Measurements from ENCODE around the gene GOLGA6A.
"Not testable (repeated sequence)": the region's sequence is repeated elsewhere in the genome, so short reads cannot be mapped to it uniquely, and the experiment has no call there.

GOLGA6A gene

DNA sequence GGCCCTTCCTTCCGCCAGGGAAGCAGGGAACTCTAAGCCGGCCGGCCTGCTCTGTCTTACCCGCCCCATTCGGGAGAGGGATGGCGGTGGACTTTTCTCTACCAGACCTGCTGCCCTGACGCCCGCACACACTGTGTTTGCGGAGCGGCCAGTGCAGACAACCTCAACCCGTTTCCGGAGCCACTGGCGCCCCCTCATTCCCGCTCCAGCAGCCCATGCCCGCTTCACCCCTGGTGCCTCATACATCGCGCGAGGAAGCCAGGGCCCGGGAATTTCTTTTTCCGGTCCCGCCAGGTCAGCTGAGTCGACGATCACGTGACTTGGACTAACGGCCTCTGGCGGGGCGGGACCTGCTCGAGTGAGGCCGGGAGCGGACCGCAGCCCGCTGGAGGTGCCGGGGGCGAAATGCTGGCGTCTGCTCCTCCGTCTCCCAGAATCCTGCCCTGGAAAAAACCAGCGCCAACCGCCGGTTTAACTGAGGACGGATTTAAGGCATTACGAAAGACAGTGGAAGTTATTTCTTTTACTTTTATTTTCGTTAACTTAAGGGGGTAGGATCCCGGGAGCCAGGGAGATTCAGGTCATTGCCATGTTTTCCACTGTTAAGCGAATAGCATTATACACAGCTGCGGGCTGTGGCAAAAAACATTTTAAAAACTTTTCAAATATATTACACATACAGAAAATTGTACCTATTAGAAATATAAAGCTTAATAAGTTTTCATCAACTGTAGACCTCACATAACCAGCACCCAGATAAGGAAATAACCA, 17.8 kb upstream of the GOLGA6A start:
- peak; percentile 43 for DNase-seq

DNA sequence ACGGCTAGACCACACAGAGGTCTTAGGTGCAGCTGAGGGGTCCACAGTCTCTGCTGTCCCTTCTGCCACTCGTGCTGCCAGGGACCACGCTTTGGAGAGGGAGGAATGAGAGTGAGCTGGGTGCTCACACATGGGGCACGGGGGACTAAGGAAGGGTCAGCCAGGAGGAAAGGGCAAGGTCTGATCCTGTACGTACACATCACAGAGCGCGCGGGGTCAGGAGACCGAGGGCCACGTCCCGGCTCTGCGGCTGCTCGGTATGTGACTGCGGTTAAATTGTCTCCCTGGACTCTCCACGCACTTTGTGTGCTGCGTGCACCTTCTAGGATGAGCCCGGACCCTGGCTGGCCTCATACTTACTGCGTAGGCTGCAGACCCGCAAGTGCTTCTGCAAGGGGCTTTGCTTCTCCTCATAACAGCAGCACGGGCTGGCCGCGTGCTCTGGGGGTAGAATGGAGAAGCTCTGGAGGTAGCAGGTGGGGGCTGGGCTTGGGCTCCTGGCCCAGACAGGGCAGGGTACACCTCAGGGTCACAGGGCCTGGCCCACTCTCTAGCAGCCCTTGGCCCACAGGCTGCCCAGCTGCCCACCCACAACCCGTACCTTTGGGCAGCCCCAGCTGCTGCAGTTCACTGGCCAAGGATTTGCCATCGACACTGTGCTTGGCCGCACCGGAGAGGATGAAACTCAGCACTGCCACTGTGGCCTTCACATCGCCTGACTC, 14.6 kb upstream of the GOLGA6A start:
- DNase-seq = not testable (repeated sequence)

DNA sequence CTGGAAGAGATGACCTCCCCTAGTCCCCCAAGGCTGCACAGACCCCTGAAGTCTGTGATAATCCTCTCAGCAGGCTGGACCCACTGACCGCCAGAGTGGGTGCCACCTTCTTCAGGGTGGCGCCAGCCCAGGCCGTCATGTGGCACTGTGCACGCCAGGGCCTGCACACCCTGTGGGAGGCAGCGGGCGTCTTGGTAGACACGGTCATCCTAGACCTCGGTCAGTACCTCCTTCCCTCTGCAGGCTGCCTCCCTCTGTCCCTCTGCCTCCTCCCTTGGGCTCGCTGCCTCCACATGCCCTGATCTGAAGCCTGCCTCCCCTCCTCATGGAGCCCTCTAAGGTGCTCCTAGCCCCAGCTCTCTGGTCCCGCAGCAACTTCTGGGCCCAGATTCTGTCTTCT, 13.3 kb upstream of the GOLGA6A start:
- DNase-seq = not testable (repeated sequence)

- not testable (repeated sequence) for DNase-seq
These were observed 12.2 kb upstream of the GOLGA6A start for GRCh38 chr15:74094567-74094966.

- DNase-seq = not testable (repeated sequence)
These were observed 6.6 kb downstream of the GOLGA6A start for GRCh38 chr15:74075781-74076180.

GRCh38 chr15:74072614-74073337, 9.6 kb downstream of the GOLGA6A start:
- peak; percentile 51 for DNase-seq

- not testable (repeated sequence) for DNase-seq
These were observed 10.2 kb downstream of the GOLGA6A start for GRCh38 chr15:74072132-74072531.

DNA sequence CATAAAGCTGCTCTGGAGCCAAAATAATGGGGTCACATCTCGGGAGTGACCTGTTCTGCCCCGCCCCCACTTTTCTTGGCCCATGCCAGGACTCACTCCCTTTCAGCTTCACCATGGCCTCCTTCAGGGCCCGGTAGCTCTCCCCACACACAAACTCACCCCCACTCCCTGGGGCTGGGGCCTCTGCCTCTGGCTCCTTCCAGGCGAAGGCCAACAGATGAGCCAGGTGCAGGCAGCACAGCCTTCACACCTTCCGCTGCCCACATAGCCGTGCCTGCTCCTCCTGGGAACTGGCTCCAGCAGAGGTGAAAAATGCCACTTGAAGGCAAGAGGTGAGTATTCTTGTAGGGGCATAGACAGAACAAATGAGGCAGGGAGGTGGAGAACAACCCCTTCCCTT, 10.7 kb downstream of the GOLGA6A start:
- DNase-seq = not testable (repeated sequence)

DNA sequence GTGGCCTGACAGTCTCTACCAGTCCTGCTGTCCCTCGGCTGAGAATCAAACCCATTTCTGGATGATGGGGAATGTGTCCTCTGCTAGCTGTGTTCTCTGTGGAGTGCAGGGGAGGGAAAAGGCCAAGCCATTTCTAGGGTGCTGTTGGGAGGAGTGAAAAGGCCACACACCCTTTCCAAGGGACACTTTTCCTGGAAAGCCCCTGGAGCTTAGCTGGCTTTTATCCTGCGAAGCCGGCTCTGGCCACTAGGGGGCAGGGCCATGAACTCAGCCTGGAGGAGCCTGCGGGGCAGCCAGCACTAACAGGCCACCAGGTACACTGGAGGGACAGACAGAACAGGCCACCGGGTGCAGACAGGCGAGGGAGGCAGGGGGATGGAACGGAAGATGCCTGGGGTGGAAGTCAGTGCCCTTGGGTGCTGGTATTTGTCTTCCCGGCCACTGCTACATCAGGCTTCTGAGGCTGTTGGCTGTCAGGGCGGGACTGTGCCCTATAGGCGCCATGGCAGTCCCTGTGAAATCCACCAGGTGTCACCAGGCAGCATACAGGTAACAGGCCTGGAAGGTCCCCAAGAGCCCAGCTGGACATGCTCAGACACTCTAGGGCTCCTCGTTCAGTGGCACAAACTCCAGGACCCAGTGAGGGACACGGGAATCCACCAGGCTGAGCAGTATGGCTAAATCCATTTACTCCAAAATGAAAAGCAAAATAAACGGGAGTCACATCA, 16.5 kb downstream of the GOLGA6A start:
- DNase-seq = peak; percentile 50

DNA sequence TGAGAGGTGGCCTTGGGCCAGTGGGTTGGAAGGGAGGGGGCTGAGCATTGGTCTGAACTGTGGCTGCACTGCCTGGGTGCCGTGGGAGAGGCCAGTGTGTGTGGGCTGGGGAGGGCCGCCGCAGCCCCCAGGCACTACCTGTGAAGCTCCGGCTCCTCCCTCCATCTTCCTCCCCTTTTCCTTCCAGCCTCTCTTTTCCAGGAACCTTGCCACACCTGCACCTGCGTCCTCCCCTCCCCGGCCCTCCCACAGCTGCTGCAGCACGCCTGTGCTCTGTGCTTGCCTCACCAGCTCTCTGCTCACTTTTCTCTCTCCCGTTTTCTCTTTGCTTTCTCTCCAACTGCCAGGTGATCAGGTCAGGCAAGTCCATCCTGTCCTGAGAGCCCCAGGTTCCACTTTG, 17.5 kb downstream of the GOLGA6A start:
- not testable (repeated sequence) for DNase-seq

GRCh38 chr15:74064183-74064582, 18.2 kb downstream of the GOLGA6A start:
- not testable (repeated sequence) for DNase-seq

GRCh38 chr15:74063425-74064146, 18.8 kb downstream of the GOLGA6A start:
- DNase-seq = not testable (repeated sequence)

DNA sequence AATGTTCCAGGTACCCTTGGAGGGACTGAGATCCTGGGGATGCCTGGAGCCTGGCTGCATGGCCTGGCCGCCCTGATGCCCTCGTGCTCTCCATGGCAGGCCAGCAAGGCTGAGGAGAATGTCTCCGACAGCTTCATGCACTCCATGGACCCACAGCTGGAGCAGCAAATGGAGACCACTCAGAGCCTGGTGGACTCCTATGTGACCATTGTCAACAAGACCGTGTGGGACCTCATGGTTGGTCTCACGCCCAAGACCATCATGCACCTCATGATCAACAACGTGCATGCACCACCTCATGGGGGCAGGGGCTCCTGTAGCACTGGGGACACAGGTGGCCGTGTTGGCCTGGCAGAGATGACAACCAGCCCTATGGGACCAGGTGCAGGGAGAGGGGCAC, 19.7 kb downstream of the GOLGA6A start:
- DNase-seq = no peak

- no peak for DNase-seq
These were observed 20.1 kb downstream of the GOLGA6A start for GRCh38 chr15:74062236-74062635.

- no peak for DNase-seq
These were observed 22.1 kb downstream of the GOLGA6A start for GRCh38 chr15:74060251-74060650.

- not testable (repeated sequence) for DNase-seq
These were observed 23.1 kb downstream of the GOLGA6A start for GRCh38 chr15:74059050-74059833.

DNA sequence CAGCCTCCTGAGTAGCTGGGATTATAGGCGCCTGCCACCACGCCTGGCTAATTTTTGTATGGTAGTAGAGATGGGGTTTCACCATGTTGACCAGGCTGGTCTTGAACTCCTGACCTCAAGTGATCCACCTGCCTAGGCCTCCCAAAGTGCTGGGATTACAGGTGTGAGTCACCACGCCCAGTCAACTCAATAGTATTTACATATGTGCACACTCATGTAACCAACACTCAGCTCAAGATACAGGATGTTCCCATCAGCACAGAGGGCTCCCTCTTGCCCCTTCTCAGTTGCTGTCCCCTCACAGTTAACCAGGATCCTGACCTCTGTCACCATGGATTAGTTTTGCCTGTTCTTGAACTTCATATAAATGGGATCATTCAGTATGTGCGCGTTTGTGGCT, 26.0 kb downstream of the GOLGA6A start:
- not testable (repeated sequence) for DNase-seq

DNA sequence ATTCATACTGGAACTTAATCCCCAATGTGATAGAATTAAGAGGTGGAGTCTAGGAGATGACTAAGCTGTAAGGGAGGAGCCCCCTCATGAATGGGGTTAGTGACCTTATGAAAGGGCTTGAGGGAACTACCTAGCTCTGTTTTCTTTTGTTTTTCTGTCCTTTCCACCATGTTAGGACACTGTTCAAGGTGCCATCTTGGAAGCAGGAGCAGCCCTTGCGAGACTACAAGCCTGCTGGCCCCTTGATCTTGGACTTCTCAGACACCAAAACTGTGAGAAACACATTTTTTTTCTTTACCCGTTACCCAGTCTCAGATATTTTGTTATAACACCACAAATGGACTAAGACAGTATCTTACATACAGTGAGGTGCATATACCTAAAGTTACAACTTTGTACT, 26.5 kb downstream of the GOLGA6A start:
- no peak for DNase-seq

DNA sequence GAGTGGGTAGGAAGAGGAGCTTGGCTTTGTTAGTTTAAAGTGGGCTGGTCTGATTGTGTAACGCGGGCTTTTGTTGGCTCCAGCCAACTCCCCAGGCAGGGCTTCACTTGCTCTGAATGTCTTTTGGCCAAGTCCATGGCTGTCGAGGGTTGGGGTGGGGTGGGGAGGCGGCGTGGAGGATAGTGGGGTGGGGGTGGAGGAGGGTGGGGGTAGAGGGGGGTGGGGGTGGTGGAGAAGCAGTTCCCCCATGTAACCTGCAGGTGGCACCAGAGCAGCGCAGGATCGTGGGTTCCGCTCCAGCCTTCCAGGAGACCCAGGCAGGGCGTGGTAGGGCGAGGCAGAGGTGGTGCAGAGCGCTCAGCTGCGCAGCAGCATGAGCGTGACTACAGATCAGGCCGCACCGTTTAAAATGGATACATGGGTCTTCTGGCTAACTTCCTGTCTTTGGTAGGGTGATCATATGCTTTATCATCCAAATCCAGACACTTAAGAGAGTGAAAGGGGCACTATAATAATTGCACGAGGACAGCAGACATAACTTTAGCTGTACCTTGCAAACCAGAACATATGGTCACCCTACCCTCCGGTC, 28.3 kb downstream of the GOLGA6A start:
- peak; percentile 67 for DNase-seq

DNA sequence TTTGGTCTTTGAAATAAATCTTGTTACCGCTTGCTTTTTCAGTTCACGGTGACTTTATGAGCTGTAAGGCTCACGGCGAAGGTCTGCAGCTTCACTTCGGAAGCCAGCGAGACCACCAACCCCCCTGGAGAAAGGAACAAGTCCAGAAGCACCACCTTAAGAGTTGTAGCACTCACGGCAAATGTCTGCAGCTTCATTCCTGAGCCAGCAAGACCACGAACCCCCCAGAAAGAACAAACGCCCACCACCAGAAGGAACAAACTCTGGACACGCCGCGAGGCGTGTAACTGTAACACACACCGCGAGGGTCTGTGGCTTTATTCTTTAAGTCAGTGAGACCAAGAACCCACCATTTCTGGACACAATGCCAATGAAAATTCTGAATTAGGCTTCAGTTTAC, 28.8 kb downstream of the GOLGA6A start:
- no peak for DNase-seq
